GM13977 (cell line): ENCODE data around the gene COL2A1.
A peak's percentile ranks its signal among the peaks of the same experiment; 100 is the strongest.
"Not testable (repeated sequence)": the region's sequence is repeated elsewhere in the genome, so short reads cannot be mapped to it uniquely, and the experiment has no call there.

ENCODE experiments used
- DNase-seq: peaks from one replicate; pipeline ENCODE4 v3.0.0; 2012; ENCODE audit warnings: low spot score
- CTCF ChIP-seq: IDR thresholded peaks from 2 replicates; pipeline ENCODE4 v1.5.1; 2012; ENCODE audit warnings: mild to moderate bottlenecking, control low read depth; ENCODE audit not compliant: insufficient read depth; ENCODE audit errors: extremely low read depth, missing control alignments
- in situ Hi-C: fragments of 300-500 bp; cut with MboI; formaldehyde crosslinking; loops from one replicate; pipeline ENCODE4 v1.12.0; 2022; ENCODE audit warnings: low sequenced_read_pairs, low pct_unique_long_range_greater_than_20kb, mixed read lengths, inconsistent platforms; ENCODE audit not compliant: unreplicated experiment

Gene COL2A1

DNA sequence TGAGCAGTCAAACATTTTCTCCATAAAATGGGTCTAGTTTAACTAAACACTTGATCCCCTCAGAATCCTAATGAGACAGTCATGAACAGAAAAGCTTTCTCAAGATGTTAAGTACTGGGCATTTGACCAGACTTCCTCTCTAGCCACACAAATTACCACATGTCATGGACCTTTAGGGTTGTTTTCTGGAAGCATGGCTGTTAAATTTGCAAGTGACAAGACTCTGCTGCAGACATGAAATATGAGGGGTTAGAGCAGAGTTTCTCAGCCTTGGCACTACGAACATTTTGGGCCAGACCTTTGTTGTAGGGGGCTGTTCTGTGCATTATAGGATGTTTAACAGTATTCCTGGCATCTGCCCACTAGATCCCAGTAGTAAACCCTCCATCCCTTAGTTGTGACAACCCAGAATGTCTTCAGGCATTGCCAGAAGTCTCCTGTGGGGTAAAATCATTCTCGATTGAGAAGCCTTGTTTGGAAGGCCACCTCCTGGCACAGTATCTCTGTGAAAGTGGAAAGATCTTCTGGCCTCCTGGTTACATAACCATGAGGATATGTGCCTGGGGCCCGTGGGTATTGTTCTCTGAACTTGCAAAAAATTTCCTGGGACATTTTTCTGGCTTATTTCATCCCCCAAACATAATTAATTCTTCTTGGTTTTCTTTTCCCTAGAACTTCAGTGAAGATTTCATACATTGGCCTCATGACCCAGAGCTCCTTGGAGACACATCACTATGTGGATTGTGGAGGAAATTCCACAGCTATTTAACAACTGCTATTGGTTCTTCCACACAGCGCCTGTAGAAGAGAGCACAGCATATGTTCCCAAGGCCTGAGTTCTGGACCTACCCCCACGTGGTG is 36.6 kb downstream of the COL2A1 start:
- in situ Hi-C loops, result no loop called here
- TF ChIP-seq CTCF, result no peak

DNA sequence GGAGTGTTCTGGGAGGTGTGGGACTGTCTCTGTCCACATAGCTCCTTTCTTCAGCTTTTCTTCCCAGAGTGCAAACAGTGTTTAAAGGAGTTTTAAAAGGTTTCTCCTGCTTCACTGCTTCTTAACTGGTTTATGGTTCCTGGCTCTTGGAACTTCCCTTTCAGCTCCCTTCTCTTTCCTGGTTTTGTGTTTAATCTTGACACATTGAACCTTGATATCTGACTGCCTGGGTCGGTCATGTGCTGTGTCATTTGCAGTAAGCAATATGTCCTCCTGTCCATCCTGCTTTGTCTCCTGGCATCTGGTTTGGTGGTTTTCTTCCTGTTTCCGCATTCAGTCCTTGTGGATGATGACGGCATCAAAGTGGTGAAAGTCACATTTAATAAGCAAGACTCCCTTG is 38.7 kb downstream of the COL2A1 start:
- in situ Hi-C loops, result no loop called here
- no peak for DNase-seq
- TF ChIP-seq CTCF, result no peak

More for the DNA sequence above, 36.6 kb downstream of the COL2A1 start:
- no peak for DNase-seq

- no peak for TF ChIP-seq CTCF
- no peak for DNase-seq
- in situ Hi-C loops, result no loop called here
Observed at GRCh38 chr12:47964106-47964728, 40.1 kb downstream of the COL2A1 start.

GRCh38 chr12:47963340-47964040 is 40.8 kb downstream of the COL2A1 start, which contains the start of gene TMEM106C:
TSS of gene TMEM106C (plus strand) at chr12:47963596. CDS start at chr12:47964237, 641 bp downstream.
- in situ Hi-C loops, result no loop called here
- DNase-seq, result peak; percentile 99
- TF ChIP-seq CTCF, result peak; percentile 96

DNA sequence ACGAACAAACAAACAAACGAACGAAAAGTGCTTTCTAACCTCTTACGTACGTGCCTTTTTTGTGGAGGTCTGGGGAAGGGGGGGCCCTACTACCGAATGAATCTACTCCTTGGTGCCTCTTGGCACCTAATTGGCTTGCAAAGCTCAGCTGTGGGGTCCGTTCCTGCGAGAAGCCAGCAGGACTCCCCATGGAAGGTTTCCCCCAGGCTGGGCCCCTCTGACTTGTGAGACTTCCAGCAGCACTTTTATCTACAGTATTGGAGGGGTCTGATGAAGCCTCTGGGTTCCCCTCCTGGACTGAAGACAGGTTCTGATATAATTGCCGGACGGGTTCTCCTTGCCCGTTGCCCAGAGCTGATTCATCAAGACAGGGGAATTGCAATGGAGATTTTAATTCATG is 42.1 kb downstream of the COL2A1 start:
- in situ Hi-C loops, result no loop called here
- DNase-seq, result no peak
- TF ChIP-seq CTCF, result no peak

DNA sequence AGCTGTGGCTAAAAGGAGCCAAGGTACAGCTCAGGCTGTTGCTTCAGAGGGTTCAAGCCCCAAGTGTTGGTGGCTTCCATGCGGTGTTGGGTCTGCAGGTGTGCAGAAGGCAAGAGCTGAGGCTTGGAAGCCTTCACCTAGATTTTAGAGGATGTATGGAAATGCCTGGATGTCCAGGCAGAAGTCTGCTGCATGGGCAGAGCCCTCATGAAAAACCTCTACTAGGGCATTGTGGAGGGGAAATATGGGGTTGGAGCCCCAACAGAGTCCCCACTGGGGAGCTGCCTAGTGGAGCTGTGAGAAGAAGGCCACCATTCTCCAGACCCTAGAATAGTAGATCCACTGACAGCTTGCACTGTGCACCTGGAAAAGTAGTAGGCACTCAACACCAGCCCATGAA is 46.6 kb downstream of the COL2A1 start:
- in situ Hi-C loops, DNase-seq: not testable (repeated sequence)

- in situ Hi-C loops, result no loop called here
- no peak for TF ChIP-seq CTCF
- DNase-seq, result no peak
Observed at GRCh38 chr12:47955059-47955458, 49.2 kb downstream of the COL2A1 start.
